GM18508 (cell line): ENCODE data around the gene TP53BP2.

Experiments used
- ATAC-seq: cut with Tn5 transposase; IDR thresholded peaks from one replicate; pipeline ENCODE4 v1.9.1; 2021; ENCODE audit warnings: moderate number of reproducible peaks; ENCODE audit not compliant: insufficient read depth, unreplicated experiment

The TP53BP2 gene

GRCh38 chr1:223772771-223773160, 73.0 kb downstream of the TP53BP2 start:
- no peak for ATAC-seq

DNA sequence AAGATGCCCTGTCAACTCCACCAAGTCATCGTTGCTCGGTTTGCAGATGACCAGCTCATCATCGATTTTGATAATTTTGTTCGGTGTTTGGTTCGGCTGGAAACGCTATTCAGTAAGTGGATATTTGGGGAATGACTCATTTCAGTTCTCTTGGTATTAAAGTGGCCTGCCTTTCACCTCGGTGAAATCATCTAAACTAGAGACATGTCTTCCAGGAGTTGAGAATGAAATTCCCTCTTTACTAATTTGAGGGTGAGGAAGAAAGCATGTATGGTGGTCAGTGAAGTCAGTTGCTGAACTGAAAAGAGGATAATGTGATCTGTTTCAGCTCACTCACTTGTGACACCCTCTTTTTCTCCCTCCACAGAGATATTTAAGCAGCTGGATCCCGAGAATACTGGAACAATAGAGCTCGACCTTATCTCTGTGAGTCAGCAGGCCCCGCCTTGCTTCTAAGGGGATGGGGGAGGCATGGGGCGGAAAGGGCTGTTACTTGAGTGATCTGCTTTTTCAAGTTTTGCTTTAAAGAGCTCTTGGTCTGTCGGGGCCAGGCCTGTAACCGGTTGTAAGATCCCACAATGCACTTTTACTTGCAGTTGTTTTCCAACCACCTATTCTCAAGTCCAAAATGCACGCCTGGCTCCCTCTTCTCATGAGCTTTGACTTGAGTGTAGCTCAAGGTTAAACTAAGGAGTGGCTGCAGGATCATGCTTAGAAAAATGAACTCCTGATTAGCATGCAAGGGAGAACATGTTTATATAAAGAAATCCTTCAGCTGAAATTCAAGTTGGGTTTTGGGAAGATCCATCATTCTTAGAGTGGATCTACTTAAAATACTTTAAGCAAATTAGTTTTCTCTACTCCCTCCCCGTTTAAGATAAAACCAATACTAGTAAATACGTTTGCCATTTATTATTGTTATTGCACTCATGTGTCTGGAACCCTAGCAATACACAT, 73.7 kb downstream of the TP53BP2 start:
- no peak for ATAC-seq

DNA sequence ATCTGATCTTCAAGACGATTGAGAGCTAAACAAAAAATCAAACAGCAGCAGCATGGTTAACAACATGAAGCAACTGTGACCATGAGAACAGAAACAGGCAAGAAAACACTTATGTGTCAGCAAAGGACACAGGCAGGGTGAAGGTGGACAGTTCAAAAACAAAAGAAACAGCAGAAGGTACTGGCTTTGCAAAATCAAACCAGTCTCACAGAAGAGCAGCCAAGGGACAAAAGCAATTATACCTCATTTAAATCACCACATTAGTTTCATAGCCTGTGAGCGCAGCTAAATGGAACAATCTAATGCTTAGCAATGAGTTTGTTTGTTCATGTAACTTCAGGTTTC, 74.3 kb downstream of the TP53BP2 start:
- no peak for ATAC-seq

DNA sequence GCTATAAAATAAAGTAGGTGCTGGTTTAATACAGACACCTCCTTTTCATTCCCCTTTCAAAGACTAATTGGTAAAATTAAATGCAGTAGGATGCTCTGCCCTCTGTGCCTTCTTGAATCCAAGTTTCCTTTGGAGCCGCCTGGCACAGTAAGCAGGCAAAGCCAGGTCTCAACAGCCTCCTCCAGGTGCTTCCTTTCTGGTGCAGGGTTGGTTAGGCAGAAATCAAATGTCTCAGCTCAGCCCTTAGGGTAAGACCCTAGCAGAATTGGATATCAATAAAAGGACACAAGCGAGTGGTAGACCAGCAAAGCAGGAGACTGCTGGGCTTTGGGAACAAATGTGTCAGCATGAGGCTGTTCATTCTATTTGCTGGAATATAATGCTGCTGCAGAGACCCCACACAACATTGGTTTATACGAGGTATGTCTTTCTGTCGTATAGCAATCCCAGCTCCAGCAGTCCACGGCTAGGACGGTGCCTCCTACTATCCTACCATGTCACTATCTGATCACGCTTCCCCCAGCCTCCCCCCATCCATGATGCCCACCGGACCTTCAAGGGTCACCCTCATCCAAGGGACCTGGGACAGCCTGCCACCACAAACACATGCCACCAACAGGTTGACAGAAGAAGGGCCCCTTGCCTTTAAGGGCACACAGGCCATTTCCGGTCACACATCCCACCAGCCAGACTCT, 75.0 kb downstream of the TP53BP2 start:
- no peak for ATAC-seq

GRCh38 chr1:223765719-223766340, 79.9 kb downstream of the TP53BP2 start:
- no peak for ATAC-seq

GRCh38 chr1:223765036-223765718, 80.6 kb downstream of the TP53BP2 start:
- ATAC-seq = no peak

- no peak for ATAC-seq
Measured at GRCh38 chr1:223763881-223764280, 81.9 kb downstream of the TP53BP2 start.

GRCh38 chr1:223763251-223763650, 82.5 kb downstream of the TP53BP2 start:
- ATAC-seq = no peak

- ATAC-seq = no peak
Measured at GRCh38 chr1:223761411-223761810, 84.3 kb downstream of the TP53BP2 start.

GRCh38 chr1:223760833-223761232, 84.9 kb downstream of the TP53BP2 start:
- ATAC-seq = no peak

GRCh38 chr1:223759273-223759672, 86.5 kb downstream of the TP53BP2 start:
- ATAC-seq = no peak

GRCh38 chr1:223758734-223759133, 87.0 kb downstream of the TP53BP2 start:
- ATAC-seq = no peak

GRCh38 chr1:223756806-223757700, 88.7 kb downstream of the TP53BP2 start:
- ATAC-seq = no peak

GRCh38 chr1:223755992-223756775, 89.6 kb downstream of the TP53BP2 start:
- ATAC-seq = no peak

DNA sequence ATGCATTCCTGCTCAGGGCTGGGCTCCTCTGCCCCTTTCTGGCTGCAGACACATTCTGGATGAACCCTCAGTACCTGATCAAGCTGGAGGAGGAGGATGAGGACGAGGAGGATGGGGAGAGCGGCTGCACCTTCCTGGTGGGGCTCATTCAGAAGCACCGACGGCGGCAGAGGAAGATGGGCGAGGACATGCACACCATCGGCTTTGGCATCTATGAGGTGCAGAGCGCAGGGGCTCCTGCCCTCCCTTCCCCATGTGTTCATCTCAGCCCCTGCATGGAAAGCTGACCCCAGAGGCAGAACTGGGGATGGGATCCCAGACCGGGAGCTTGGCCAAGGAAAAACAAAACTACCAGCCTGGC, 90.3 kb downstream of the TP53BP2 start:
- no peak for ATAC-seq

- ATAC-seq = no peak
Measured at GRCh38 chr1:223754681-223755431, 90.9 kb downstream of the TP53BP2 start.

GRCh38 chr1:223752721-223753515, 92.8 kb downstream of the TP53BP2 start:
- no peak for ATAC-seq
